Measurements from ENCODE around the gene IFT57.
A peak's percentile ranks its signal among the peaks of the same experiment; 100 is the strongest.
"Not testable (repeated sequence)": the region's sequence is repeated elsewhere in the genome, so short reads cannot be mapped to it uniquely, and the experiment has no call there.

IFT57 gene

DNA sequence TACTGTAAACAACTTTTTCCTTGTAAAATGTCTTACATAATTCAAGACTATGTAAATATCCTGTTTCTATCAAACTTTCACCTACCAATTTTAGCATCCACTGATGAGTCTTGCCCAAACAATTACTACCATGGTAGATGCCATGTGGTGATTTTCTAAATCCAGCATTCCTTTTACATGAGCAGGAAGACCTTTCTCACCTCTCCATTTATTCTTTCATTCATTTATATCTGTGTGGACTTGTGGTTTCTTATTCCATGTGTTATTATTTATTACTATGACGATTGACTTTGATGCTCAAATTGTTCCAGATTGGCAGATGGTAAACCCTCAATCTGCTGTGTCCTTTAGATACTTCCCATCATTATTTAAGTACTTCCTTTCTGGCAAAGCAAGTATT lies 62.4 kb downstream of the IFT57 start:
- no peak for DNase-seq (ENCODE audit: low read depth)

DNA sequence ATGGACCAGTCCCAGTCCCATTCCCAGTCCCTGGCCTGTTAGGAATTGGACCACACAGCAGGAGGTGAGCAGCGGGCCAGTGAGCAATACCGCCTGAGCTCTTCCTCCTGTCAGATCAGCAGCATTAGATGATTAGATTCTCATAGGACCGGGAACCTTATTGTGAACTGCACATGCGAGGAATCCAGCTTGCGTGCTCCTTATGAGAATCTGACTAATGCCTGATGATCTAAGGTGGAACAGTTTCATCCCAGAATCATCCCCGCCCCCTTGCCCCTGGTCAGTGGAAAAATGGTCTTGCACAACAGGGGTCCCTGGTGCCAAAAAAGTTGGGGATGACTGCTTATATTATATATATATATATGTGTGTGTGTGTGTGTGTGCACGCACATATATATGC lies 63.1 kb downstream of the IFT57 start:
- DNase-seq (ENCODE audit: low read depth), result no peak

DNA sequence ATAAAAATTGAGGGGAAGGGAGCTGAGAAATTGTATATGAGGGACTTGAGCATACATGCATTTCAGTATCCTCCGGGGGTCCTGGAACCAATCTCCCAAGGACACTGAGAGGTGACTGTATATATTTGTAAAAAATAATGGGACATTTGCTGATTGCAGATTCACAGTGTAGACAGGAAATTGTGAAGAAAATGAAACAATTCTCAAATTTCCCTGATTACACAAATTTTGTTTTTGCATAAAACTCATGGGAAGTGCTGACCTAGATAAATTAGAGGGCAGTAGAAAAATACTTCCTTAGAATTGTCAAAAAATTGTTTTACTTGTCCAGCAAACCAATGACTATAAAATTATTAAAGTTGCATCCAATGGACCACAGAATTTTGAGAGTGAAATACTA lies 64.0 kb downstream of the IFT57 start:
- DNase-seq (ENCODE audit: low read depth), result no peak

GRCh38 chr3:108157273-108157672 lies 65.0 kb downstream of the IFT57 start:
- no peak for DNase-seq (ENCODE audit: low read depth)

DNA sequence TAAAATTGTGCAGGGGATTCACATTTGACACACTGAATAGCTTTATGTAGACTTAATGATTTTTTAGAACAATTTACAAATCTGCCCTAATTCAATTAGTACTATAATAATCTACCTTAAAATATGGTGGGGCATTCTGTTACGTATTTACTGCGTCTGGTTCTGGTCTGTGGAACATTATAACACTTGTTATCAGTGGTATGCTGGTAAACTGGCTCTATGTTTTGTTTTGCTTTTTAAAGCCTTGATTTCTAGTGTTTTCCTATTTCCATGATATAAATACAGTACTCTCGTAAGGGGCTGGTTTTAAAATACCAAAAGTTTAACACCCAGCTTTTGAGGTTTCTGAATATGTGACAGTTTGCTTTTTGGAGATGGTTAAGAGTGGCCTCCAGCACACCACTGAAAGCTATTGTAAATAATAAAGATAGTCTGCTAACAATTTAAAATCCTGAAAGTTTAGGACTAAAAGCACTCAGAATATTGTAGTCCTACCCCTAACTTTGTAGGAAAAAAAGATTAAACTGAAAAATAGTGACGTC lies 65.8 kb downstream of the IFT57 start:
- no peak for DNase-seq (ENCODE audit: low read depth)

- DNase-seq (ENCODE audit: low read depth), result not testable (repeated sequence)
Measured at GRCh38 chr3:108155642-108156041, 66.6 kb downstream of the IFT57 start.

- peak; percentile 51 for DNase-seq (ENCODE audit: low read depth)
Measured at GRCh38 chr3:108153451-108153981, 68.7 kb downstream of the IFT57 start.

GRCh38 chr3:108152274-108152673 lies 70.0 kb downstream of the IFT57 start:
- no peak for DNase-seq (ENCODE audit: low read depth)

GRCh38 chr3:108150200-108150599 lies 72.0 kb downstream of the IFT57 start:
- DNase-seq (ENCODE audit: low read depth), result no peak

- DNase-seq (ENCODE audit: low read depth), result no peak
Measured at GRCh38 chr3:108146139-108146538, 76.1 kb downstream of the IFT57 start.

GRCh38 chr3:108145578-108145977 lies 76.6 kb downstream of the IFT57 start:
- no peak for DNase-seq (ENCODE audit: low read depth)

GRCh38 chr3:108137460-108137814 lies 84.8 kb downstream of the IFT57 start:
- DNase-seq (ENCODE audit: low read depth), result no peak

DNA sequence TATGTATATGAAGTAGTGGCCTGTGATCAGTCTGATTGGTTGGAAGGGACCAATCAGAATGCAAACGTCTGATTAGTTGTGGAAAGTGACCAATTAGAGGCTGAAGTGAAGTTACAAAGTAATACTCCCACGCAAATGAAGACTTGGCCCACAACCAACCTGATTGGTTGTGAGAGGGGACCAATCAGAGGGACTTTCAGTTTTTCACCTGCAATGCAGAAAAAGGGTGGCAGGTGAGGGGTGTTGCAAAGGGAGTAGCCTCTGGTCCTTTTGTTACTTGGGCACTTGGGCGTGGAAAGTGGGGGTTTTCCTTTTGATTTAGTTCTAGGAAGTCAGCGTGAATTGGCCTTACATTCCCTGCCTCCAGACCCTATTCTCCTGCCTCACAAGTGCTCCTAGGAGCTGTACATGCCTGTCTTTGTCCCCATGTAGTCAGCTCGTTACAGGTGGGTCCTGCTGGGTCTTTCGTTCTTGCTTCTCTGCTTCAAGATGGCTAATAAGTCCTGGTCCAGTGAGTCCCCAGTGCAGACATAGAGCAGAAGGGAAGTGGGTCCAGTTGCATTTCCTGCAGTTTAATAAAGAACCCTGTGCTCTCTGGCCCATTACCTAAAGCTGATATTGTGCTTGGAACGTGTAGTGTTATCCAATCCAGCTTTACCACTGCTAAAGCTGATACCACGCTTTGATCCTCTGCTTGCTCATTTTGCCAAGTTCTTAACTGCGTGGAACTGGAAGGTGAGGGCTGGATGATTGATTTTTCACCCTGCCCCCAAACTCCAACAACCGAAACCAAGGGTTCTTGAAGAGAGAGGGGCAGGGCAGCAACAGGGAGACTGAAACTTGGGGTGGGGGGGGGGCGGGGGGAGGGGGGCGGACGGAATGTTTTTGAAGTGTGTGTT lies 85.4 kb downstream of the IFT57 start:
- DNase-seq (ENCODE audit: low read depth), result no peak

GRCh38 chr3:108134555-108134880 lies 87.7 kb downstream of the IFT57 start:
- no peak for DNase-seq (ENCODE audit: low read depth)

- DNase-seq (ENCODE audit: low read depth), result no peak
Measured at GRCh38 chr3:108133858-108134554, 88.2 kb downstream of the IFT57 start.

- no peak for DNase-seq (ENCODE audit: low read depth)
Measured at GRCh38 chr3:108133048-108133369, 89.2 kb downstream of the IFT57 start.

DNA sequence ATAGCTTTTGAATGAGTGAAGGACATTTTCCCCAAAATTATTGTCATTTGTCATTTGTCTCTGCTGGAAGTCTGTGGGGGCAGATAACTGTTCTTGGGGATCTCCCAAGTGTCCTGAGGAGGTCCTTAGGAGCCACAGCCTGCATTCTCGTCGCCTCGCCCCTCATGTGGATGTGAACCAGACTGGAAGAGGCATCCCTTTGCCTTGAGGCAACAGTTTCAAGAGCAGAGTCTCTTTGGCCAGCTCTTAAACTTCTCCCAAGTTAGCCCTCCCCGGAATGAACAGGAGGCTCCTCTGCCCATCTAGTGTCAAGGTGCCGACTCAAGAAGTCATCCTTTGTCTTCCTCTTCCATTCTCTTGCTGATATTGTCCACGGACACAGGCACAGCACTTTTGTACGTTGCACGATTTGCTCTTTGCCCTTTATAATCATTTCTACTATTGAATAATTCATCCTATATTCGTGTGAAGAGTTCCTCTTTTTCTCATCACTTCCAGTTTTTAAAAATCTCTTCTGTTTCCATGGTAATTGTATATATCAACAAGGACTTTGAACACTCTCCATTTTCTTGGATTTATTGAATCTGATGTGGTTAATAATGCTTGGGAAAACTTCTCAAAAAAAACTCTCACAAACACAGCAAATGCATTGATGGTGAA lies 90.6 kb downstream of the IFT57 start:
- DNase-seq (ENCODE audit: low read depth), result no peak

DNA sequence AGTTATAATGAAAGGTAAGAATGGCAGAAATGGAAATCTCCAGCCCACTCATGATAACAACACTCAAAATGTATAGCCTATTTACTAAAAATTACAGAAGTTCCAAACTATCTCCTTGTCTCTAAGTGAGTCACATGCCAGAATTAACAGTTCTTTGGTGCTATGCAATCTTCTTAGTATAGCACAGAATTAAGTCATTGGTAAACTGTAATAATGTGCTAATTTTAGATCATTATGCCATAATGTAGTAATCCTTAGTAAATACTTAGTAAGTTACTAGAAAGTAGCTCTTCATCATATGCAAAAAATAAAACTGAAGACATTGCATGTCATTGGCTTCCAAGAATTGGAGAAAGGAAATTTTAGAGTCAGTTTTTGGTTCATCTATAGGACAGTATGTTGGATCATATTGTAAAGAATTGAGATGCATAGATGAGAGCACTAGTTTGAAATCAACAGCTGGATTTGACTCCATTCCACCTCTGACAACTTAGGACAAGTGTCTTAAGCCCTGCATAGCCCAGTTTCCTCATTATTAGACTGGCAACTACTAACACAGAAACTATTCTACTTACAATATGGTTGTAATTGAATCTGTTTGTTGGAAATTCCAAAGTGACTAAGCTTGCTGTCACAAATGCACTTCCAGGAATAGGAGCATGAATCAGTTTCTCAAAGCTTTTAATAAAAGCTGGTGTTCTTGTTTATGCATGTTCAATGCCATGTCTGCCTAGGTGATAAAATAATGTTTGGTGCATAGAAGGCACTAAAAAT lies 91.3 kb downstream of the IFT57 start:
- peak; percentile 68 for DNase-seq (ENCODE audit: low read depth)

GRCh38 chr3:108130236-108130635 lies 92.0 kb downstream of the IFT57 start:
- DNase-seq (ENCODE audit: low read depth), result no peak

DNA sequence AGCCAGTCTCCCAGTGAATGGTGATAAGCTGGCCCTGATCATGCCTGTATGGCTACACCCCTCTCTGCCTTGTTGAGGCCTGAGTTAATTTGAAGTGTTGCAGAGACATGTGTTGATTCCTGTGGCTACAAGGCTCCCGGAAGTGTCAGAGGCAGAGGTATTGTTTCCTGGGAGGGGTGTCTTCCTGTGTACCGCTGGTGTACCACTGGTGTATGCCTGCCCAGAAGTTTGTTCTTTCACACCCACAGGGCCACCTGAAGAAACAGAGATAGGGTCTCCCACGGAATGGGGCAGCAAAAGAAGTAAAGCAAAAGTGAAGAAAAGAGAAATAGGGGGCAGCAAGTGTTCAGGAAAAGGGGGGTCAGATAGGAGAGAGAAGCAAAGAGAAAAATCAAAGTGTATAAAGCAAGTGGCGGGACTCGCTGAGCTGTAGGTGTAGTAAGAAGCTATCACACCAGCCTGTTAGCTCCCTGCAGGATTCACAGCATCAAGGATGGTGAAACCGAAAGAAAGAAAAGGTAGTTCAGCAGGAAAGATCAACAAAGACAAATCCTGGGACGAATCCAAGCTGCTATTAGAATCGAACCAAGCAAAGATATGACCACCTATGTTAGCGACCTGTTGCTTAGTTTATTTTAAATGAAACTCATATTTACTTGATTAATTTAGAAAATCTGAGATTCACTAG lies 94.8 kb downstream of the IFT57 start:
- no peak for DNase-seq (ENCODE audit: low read depth)

- no peak for DNase-seq (ENCODE audit: low read depth)
Measured at GRCh38 chr3:108126348-108126747, 95.9 kb downstream of the IFT57 start.

All from fibroblast of the conjunctiva (primary cell).